GM12878 (cell line): ENCODE results near the gene STK39.

Experiments
- CTCF ChIP-seq, 3 experiments: IDR thresholded peaks in 2 of 3; conservative IDR thresholded peaks in 1 of 3; 2 replicates each; pipeline ENCODE4 v1.5.1; 2011; ENCODE audit warnings: low read depth in 3 of 3, low read length in 3 of 3, mild to moderate bottlenecking in 3 of 3, control low read depth in 2 of 3, moderate library complexity in 2 of 3, inconsistent platforms in 1 of 3, mixed read lengths in 1 of 3; ENCODE audit not compliant: control insufficient read depth in 2 of 3, insufficient read depth in 1 of 3; ENCODE audit errors: extremely low read depth in 1 of 3
- EP300 ChIP-seq, 2 experiments: fragments of 150-350 bp in 1 of 2; IDR thresholded peaks; 2 replicates each; pipeline ENCODE4 v1.6.1; 2011 to 2012; ENCODE audit warnings: low read depth in 2 of 2, low read length in 2 of 2, borderline replicate concordance in 1 of 2, improper control_type of control experiment in 1 of 2, inconsistent platforms in 1 of 2; ENCODE audit not compliant: control insufficient read depth in 1 of 2
- EZH2 ChIP-seq: IDR thresholded peaks from 2 replicates; pipeline ENCODE4 v1.6.1; 2012; ENCODE audit warnings: low read depth, mild to moderate bottlenecking, control low read depth, inconsistent platforms, low read length, borderline replicate concordance; ENCODE audit not compliant: control insufficient read depth
- HDAC6 ChIP-seq: fragments of 200-600 bp; sonication (generic); IDR thresholded peaks from one replicate; pipeline ENCODE4 v1.8.0; 2017; ENCODE audit warnings: antibody characterized with exemption; ENCODE audit not compliant: unreplicated experiment
- PBX3 ChIP-seq: IDR thresholded peaks from 2 replicates; pipeline ENCODE4 v1.6.1; 2011; ENCODE audit warnings: mild to moderate bottlenecking, low read depth, low read length, moderate library complexity; ENCODE audit not compliant: insufficient replicate concordance
- POLR2A ChIP-seq: IDR thresholded peaks from 2 replicates; pipeline ENCODE4 v1.6.1; 2011; ENCODE audit warnings: low read depth, mild to moderate bottlenecking, low read length
- POLR2AphosphoS5 ChIP-seq: IDR thresholded peaks from 2 replicates; pipeline ENCODE4 v1.6.1; 2011; ENCODE audit warnings: mild to moderate bottlenecking, low read length, inconsistent platforms
- TBL1XR1 ChIP-seq: IDR thresholded peaks from 2 replicates; pipeline ENCODE4 v1.6.1; 2012; ENCODE audit warnings: low read depth, low read length, improper control_type of control experiment

- TF ChIP-seq CTCF (IDR thresholded peaks at IDR 0.05 in 2 of 3, conservative IDR thresholded peaks at IDR 0.05 in 1 of 3; ENCODE audit: control insufficient read depth in 2 of 3, extremely low read depth in 1 of 3, insufficient read depth in 1 of 3, low read depth in 3 of 3, low read length in 3 of 3) (no peak), EP300 (IDR thresholded peaks at IDR 0.05; ENCODE audit: borderline replicate concordance in 1 of 2, control insufficient read depth in 1 of 2, low read depth in 2 of 2, low read length in 2 of 2) (no peak), EZH2 (no peak), POLR2A (no peak), POLR2AphosphoS5 (no peak), PBX3 (no peak), TBL1XR1 (no peak), HDAC6 (no peak)
Observed at GRCh38 chr2:168058675-168059074, 188.7 kb downstream of the STK39 start.
